Right lung (tissue), 5 donors: ENCODE measurements around the gene PLEKHG5. TPM values are rescaled to one million over a fixed set of nuclear protein-coding genes. Genes with fewer than 3 reads are reported as not detected.
A peak's percentile ranks its signal among the peaks of the same experiment; 100 is the strongest.

Experiments used
- DNase-seq, 2 donors: peaks; one replicate each; pipeline ENCODE4 v3.0.0-alpha.2; 2013
- polyA plus RNA-seq, 5 donors: library from polyadenylated mRNA; unstranded; fragments of 120-200 nt; gene quantifications; one replicate each; pipeline versions ENCODE4 v1.2.1 to v1.2.3, GENCODE V29; 2013; ENCODE audit warnings: inconsistent platforms in 1 of 5, low replicate concordance in 1 of 5; ENCODE audit not compliant: insufficient read length in 5 of 5, insufficient read depth in 1 of 5

The PLEKHG5 gene
- polyA plus RNA-seq, 5 donors: 20.0 to 33.7 (median 28.7) TPM

DNA sequence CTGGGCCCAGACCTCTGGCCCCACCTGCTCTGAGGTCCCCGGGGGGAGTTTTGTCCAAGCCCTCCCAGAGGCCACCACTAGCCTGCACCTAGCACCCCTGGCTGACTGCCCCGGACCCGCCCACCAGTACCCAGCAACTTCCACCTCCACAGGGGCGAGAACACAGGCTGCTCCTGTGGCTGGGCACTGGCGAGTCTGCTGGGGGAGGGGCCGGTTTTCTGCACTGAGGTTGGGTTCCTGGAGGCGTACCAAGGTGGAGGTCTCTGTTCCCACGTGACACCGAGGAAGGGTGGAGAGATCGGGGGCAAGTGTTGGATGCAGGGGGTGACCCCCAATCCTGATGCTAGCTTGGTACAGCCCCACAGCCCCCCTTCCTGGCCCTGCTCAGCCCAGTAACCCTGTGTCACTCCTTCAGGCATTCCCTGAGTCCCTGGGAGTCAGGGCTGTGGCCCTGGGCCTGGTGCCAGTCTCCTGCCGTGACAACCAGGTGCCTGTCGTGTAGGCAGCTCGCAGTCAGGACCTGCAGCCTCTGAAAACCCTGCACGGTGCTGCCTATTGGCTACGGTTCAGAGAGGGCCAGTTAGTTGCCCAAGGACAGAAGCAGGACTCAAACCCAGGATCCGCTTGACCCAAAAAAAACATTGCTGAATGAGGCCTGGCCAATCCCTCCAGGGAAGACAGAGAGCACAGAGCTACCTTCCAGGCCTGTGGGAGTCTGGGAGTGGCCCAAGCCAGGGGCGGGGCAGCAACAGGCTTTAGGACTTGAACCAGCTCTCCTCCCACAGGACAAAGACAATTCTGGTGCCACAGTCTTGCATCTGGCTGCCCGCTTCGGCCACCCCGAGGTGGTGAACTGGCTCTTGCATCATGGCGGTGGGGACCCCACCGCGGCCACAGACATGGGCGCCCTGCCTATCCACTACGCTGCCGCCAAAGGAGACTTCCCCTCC lies 63.8 kb downstream of the PLEKHG5 start:
- DNase-seq: no peak

DNA sequence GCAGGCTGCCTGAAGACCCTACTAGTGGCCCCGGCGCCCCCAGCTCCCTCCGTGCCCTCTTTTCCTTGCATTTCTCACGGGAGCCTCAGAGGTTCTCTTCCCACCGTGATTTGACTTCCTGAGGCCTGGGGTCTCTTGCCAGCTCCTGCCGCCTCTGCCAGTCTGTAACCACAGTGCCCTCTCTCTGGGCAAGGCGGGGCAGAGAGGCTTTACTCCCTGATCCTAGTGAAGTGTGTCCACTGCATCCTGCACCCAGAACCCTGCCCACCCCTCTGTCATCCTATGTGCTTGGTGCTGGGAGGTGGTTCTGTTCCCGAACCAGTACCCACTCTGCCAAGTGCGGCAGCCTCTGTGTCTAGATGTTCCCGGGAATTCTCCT lies 64.5 kb downstream of the PLEKHG5 start:
- DNase-seq: no peak

DNA sequence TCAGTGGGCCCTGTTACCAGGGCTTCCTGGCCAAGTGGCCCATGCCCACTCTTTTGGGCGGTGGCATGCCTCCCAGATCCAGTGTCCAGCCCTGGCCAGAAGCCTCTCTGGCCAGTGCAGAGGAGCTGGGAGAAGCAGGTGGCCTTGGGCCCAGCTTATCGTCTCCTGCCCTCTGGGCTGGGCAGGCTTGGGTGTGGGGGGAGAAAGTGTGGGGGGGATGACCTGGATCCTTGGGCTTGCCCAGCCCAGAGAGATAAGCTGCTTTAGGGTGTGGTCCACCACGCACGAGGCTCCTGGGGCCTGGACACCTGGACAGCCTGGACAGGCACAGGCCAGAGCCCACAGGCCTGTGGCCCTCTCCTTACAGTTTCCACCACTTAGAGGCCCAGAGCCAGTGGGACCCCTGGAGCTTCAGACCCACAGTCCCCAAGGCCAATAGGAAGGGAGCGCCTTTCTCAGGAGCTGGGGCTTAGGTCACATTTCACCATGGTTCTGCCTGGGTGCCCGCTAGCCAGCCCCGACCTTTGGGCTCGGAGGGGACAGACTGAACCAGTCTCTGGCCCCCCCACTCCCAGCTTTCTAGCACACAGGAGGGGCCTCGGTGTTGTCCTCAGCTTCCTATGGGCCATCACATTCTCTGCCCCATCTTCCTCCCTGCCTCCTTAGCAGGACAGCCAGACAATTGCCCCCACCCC lies 65.0 kb downstream of the PLEKHG5 start:
- no peak for DNase-seq

DNA sequence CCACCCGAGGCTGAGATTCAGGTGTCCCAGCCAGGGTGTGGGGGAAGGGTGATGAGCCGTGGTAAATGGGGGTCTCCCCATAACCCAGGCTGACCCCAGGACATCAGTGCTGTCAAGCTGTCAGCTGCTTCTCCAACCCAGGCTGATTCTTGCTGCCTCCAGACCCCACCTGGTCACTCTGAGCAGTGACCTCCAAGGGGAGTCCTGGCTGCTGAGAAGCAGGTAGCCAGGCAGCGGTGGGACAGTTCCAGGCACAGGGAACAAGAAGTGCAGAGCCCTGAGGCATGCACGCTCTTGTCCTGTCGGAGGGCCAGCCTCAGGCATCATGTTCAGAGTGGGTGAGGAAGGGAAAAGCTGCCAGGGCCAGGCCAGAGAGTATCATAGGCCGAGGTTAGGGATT lies 65.8 kb downstream of the PLEKHG5 start:
- no peak for DNase-seq

DNA sequence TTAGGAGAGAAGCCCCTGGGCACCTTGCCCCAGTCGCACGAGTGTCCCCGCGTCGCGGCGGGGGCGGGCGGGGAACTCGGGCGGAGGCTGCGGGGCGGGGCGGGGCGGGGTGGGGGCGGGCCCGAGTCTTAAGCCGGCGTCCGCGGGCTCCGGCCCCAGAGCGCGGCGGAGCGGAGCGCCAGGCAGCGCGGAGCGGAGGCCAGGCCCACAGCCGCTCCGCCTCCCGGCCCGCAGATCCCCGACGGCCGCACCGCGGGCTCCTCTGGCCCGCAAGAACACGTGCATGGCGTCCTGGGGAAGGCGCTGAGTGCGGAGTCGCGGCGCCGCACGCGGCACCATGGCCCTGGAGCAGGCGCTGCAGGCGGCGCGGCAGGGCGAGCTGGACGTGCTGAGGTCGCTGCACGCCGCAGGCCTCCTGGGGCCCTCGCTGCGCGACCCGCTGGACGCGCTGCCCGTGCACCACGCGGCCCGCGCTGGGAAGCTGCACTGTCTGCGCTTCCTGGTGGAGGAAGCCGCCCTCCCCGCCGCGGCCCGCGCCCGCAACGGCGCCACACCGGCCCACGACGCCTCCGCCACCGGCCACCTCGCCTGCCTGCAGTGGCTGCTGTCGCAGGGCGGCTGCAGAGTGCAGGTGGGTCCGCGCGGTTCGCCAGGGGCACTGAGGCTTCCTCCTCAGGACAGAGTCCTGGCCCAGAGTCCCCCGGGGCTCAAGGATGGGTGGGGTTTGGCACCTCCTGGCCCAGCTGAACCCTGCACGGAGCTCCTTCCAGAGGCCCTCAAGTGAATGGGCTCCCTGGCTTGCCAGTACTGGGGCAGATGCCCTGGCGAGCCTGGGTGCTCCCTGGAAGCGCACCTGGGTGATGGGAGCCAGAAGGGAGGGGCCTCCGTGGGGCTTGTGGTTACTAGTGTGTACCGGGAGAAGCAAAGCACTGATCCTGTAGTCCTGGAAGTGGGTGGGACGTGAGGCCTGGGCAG lies 66.6 kb downstream of the PLEKHG5 start, which contains the start of gene ESPN:
TSS of gene ESPN (plus strand) at position 158 of the 975 bp plus-strand sequence. CDS start at position 338, 180 bp downstream.
- no peak for DNase-seq

DNA sequence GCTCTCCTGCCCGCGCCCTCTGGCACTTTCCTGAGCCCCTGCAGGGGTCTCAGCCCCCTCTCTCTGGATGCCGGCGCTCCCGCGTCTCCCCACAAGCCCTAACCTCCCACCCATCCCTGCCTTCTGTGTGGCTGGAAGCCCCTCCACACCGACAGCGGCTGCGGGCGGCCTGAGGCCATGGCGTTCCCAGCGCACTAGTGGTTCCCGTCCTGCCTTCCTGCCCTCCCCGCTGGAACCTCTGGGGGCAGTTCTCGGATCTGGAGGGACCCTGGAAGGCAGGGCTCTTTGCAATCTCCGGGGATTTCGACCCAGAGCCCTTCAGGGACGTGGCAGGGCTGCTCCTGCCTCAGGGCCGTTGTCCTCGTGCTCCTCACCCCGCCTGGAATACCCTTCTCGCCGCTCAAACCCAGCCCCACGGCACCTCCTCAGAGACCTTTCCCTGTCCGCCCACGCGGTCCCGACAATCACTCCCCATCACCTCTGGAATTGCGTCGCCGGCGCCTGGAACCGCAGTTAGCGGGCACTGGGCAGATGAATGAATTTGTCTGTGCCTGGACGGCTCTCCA lies 67.4 kb downstream of the PLEKHG5 start:
- no peak for DNase-seq

DNA sequence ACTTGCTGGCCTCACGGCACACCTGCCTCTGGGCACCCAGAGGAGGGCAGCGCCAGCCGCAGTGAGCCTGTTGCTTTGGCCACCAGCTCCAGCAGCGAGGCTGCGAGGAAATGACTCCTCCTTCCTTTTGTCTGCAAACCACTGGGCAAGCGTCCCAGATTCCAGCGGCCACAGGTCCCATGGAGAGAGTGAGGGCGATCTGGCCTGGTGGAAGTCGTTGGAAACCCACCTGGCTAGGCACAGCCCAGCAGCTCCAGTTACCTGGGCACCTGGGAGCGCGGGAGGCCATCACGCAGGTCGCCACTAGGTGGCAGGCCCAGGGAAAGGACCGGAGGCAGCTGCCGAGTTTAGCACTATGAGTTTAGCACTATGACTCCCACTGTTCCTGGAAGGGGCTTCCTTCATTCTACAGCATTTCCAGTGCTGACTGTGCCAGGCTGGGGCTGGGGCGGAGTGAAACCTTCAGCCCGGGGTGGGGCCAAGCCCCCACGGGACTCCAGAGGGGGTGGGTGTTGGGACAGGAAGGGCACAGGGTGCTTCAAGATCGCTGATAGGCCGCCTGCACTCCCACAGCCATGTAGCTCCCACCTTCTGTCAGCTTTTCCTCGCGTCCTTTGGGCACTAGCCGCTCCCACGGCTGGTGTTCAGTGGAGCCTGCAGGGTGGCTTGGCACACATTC lies 68.0 kb downstream of the PLEKHG5 start:
- peak in 1 of 2 donors; percentile 17 for DNase-seq

DNA sequence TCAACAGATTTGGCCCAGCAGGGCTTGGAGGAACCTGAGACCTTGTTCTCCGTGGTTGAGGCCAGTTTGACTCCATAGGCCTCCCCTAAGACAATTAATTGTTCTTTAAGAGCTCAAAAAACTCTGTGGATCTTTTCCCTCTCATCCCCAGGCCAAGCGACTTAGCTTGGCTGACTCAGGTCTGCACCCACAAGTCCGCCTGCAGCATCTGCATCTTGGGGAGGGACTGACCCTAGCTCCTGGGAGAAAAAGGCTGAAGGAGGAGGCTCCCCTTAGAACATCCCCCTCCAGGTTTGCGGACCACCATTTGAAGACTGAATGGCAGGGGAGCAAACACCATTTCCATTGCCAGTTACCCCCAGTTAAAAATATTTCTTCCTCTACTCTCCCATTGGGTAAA lies 70.2 kb downstream of the PLEKHG5 start:
- DNase-seq: no peak

DNA sequence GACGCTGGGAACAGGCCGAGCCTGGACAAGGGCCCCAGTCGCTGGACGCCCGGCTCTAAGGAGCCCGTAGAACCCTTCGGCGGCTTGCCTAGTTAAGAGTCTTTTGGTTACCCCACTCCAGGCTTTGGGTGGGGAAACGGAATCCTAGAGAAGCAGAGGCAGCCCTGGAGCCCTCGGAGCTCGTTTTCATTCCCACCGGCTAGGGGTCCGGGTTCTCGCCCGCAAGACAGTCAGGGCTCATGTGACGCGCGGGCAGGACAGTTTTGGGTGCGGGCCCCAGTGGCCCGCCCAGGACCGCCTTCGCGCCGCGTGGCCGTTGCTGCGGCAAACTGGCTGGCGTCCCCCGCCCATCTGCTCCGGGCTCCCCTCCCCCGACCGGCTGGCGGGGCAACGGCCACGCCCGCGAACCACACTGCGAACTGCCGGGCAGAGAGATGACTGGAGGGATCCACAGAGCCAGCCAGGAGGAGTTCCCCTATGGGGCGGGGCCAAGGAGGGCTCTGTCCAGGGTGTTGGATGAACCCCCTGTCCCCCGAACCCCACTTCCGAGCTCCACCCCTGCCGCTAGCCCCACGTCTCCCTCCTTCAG lies 70.9 kb downstream of the PLEKHG5 start:
- no peak for DNase-seq

DNA sequence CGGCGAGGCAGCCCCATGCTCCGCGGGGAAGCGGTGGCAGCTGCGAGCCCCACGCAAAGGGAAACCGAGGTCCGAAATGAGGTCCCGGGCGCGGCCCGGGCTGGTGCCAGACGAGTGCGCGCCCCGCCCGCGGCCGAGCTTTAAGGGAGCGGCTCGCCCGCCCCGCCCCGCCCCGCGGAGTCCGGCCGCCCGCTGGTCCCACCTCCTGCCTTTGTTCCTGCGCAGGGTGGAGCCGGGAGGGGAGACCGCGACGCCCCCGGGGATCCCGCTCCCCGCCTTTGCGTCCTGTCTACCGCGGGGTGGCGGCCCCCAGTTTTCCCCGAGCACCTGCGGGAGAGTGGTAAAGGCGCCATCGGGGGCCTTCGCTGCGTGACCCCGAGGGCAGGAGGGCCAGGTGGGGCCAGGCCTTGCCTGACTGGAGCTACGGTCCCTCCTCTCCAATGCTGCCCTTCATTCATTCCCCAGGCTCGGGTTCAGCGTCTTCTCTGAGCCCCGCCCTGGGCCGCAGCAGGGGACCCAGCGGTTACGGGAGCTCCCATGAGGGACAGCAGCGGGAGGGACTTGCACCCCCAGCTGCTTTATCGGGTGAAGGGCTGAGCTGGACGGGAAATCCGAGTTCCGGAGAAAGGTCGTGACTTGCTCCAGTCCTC lies 71.5 kb downstream of the PLEKHG5 start, which contains the start of gene HES2:
TSS of gene HES2 (minus strand) at position 116 of the 650 bp plus-strand sequence. CDS start at position 17, 99 bp downstream.
- DNase-seq: no peak

DNA sequence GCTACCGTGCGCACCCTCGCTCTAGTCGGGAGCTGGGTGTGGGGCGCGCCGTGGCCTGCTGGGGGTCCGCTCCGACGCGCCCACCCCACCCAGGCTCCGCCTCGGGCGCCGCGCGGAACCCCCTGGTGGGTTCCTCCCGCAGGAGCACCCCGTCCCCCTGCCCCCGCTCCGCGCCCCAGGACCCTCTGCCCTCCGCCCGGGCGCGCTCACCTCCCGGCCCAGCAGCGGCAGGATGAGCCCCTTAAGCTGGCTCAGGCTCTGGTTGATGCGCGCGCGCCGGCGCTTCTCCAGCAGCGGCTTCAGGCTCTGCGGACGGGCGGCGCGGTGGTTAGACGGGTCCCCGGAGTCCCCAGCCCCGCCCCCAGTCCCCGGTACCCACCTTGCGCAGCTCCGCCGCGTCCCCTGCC lies 72.1 kb downstream of the PLEKHG5 start:
- no peak for DNase-seq

DNA sequence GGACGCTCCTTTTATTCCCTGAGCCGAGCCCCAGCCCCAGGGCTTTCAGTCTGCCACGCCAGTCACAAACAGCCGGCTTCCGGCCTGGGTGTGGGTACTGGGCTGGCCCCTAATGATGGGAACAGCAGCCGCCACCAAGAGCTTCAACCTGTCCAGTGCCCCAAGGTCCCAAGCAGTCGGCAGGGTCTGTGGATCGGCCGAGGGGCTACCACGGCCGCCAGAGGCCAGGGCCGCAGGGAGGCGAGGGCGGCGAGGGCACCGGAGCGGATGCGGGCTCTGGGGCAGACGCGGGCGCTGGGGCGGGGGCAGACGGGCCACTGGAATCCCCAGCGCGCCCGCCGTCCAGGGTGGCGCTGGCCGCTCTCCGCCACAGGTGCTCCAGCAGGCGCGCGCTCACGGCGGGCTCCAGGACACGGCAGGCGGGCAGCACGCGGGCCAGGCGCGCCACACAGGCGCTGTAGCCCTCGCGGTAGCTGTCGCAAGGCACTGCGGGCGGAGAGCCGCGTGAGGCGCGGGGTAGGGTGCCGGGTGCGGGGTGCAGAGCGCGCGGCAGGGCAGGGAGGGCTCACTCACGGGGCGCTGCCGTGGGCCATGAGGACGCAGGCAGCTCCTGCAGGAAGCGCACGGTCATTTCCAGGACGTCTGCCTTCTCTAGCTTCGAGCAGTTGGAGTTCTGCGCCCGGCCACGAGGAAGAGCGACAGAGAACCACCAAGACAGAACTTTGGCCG lies 72.6 kb downstream of the PLEKHG5 start:
- DNase-seq: no peak

DNA sequence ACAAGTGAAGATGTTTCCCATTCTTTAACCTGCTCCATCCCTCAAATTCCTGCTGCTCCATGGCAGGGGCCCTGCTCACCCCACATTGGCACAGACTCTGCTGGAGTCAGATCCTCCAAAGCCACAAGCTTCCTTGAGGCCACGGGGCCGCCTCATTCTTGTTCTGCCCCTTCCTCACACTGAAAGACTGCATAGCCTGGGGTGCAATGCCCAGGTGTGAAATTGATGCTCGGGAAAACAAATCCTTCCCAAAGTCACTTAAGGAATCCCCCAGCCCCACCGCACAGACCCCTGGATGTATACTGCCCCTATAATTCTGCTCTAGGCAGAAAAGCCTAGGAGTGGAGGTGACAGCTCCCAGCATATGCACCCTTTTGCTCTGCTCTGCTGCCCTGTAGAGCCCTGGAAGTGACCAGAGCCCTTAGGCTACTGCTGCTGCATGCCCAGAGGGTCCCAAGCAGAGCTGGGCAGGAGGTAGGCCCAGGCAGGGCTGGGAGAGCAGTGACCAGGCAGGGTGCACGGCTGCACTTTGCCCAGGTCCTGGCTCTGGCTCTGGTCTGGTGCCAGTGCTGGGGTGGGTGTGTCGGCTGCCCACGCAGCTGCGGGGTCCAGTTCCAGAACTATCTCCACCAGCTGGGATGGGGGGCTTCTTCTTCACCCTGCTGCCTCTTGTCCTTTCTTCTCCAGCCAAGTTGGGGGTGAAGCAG lies 73.4 kb downstream of the PLEKHG5 start:
- no peak for DNase-seq

Other genes with a start within 250 kb of the PLEKHG5 start
- gene HES3, start 247.5 kb downstream of the PLEKHG5 start, polyA plus RNA-seq: not detected
- 10 to 100 TPM; 12.0 to 37.0 (median 15.3) TPM for gene GPR153, start 230.6 kb downstream of the PLEKHG5 start, polyA plus RNA-seq
- gene ACOT7, start 97.9 kb downstream of the PLEKHG5 start, polyA plus RNA-seq: 10 to 100 TPM; 11.7 to 17.0 (median 14.4) TPM
- under 1 TPM; 0.04 to 0.24 (median 0.22) TPM for gene HES2, start 71.7 kb downstream of the PLEKHG5 start, polyA plus RNA-seq
- gene ESPN, start 66.9 kb downstream of the PLEKHG5 start, polyA plus RNA-seq: 1 to 10 TPM; 1.2 to 3.8 (median 2.4) TPM
- gene TNFRSF25, start 25.5 kb downstream of the PLEKHG5 start, polyA plus RNA-seq: 10 to 100 TPM; 16.5 to 32.9 (median 27.1) TPM
- gene NOL9, start 62.8 kb upstream of the PLEKHG5 start, polyA plus RNA-seq: 10 to 100 TPM; 15.2 to 24.4 (median 22.4) TPM
- gene TAS1R1, start 63.6 kb upstream of the PLEKHG5 start, polyA plus RNA-seq: under 1 TPM in 4 of 5 donors, not detected in 1; 0.17 to 0.54 (median 0.19) TPM
- gene ZBTB48, start 88.3 kb upstream of the PLEKHG5 start, polyA plus RNA-seq: 10 to 100 TPM; 22.8 to 37.6 (median 32.7) TPM
- gene KLHL21, start 111.2 kb upstream of the PLEKHG5 start, polyA plus RNA-seq: 10 to 100 TPM in 4 of 5 donors, 1 to 10 TPM in 1; 8.4 to 17.4 (median 13.2) TPM
- 10 to 100 TPM; 16.1 to 21.2 (median 20.7) TPM for gene PHF13, start 122.1 kb upstream of the PLEKHG5 start, polyA plus RNA-seq
- gene THAP3, start 133.2 kb upstream of the PLEKHG5 start, polyA plus RNA-seq: 10 to 100 TPM; 13.1 to 24.1 (median 17.8) TPM
- gene DNAJC11, start 210.1 kb upstream of the PLEKHG5 start, polyA plus RNA-seq: 10 to 100 TPM; 41.1 to 46.5 (median 45.7) TPM